DOHH2 (cell line): ENCODE data around the gene FRMPD4.

Experiments
- H3F3A ChIP-seq: fragments of 200-600 bp; sonication (generic), shearing (Covaris generic); 2 replicates; pipeline ENCODE4 v1.6.0; 2016; ENCODE audit warnings: antibody characterized with exemption, mild to moderate bottlenecking; ENCODE audit not compliant: control insufficient read depth, insufficient read depth
- H3K27ac ChIP-seq: fragments of 200-600 bp; sonication (generic); 2 replicates; pipeline ENCODE4 v1.5.1; 2014; ENCODE audit warnings: low read depth, mild to moderate bottlenecking, low read length, moderate library complexity
- H3K27me3 ChIP-seq: fragments of 200-600 bp; sonication (generic); 2 replicates; pipeline ENCODE4 v1.6.1; 2014; ENCODE audit warnings: mild to moderate bottlenecking, low read length, mixed read lengths; ENCODE audit not compliant: control insufficient read depth
- H3K36me3 ChIP-seq: fragments of 200-600 bp; sonication (generic); 2 replicates; pipeline ENCODE4 v1.6.1; 2014; ENCODE audit warnings: mild to moderate bottlenecking, low read length, moderate library complexity, mixed read lengths; ENCODE audit not compliant: control insufficient read depth
- H3K4me1 ChIP-seq: fragments of 200-600 bp; sonication (generic); 2 replicates; pipeline ENCODE4 v1.6.1; 2014; ENCODE audit warnings: mild to moderate bottlenecking, low read length, mixed read lengths; ENCODE audit not compliant: control insufficient read depth
- H3K4me2 ChIP-seq: fragments of 200-600 bp; sonication (generic); 2 replicates; pipeline ENCODE4 v1.6.0; 2014; ENCODE audit warnings: mild to moderate bottlenecking, low read length, moderate library complexity
- H3K4me3 ChIP-seq: fragments of 200-600 bp; sonication (generic); 2 replicates; pipeline ENCODE4 v1.5.1; 2014; ENCODE audit warnings: mild to moderate bottlenecking, low read length, mixed read lengths
- H3K79me2 ChIP-seq: fragments of 200-600 bp; sonication (generic); 2 replicates; pipeline ENCODE4 v1.6.1; 2014; ENCODE audit warnings: mild to moderate bottlenecking, low read length, mixed read lengths; ENCODE audit not compliant: control insufficient read depth
- H3K9me2 ChIP-seq: fragments of 200-600 bp; sonication (generic); replicated peaks from 2 replicates; pipeline ENCODE4 v1.6.1; 2014; ENCODE audit warnings: mild to moderate bottlenecking, low read length, mixed read lengths; ENCODE audit not compliant: control insufficient read depth
- H3K9me3 ChIP-seq: fragments of 200-600 bp; sonication (generic); 2 replicates; pipeline ENCODE4 v1.6.1; 2014; ENCODE audit warnings: antibody characterized with exemption, low read length, mixed read lengths; ENCODE audit not compliant: control insufficient read depth, insufficient read depth
- H4K20me1 ChIP-seq: fragments of 200-600 bp; sonication (generic); 2 replicates; pipeline ENCODE4 v1.6.0; 2014; ENCODE audit warnings: low read depth, mild to moderate bottlenecking, antibody characterized with exemption, low read length, moderate library complexity; ENCODE audit not compliant: control insufficient read depth, insufficient read depth
- EZH2phosphoT487 ChIP-seq: fragments of 200-600 bp; sonication (generic); IDR thresholded peaks from 2 replicates; pipeline ENCODE4 v1.6.1; 2017; ENCODE audit warnings: borderline replicate concordance, mild to moderate bottlenecking, antibody characterized with exemption, low read length, moderate library complexity, mixed read lengths
- TF ChIP-seq, protein P1 (sequence below): fragments of 200-600 bp; sonication (generic); IDR thresholded peaks from one replicate; pipeline ENCODE4 v1.5.1; 2014; ENCODE audit warnings: antibody characterized with exemption, mild to moderate bottlenecking, low read depth, low read length; ENCODE audit not compliant: poor library complexity, severe bottlenecking

FRMPD4 gene

DNA sequence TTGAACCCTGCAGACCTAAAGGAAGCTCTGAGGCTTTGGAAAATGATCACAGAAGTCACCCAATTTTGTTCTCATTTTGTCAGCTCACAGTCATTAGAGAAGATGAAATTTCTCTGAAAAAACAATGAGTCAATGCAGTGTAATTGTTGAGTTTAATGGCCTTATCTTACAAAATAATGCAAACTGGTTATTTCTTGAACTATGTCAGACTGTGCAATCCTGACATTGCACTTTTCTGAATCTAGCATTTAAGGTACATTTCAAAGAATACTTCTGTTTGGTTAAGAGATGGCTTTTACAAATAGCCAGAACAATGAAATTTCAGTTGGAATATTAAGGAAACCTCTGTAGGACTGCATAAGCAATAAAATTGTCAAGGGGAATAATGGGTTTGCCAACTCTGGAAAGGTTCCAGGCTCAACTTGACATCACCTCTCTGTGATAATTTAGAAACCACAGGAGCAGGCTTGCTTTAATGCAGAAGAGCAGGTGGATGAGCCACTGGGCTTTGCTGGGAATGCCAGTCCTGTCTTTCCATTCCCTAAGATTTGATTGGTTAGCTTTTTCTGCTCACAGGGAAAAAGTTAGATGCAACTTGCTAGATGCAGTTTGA lies 222.8 kb downstream of the FRMPD4 start:
- no peaks in the 10 kb centered on the region for H3K9me2 ChIP-seq
- no peak overlapping the region for H3K27ac ChIP-seq
- H3F3A ChIP-seq = no peaks in the 10 kb centered on the region
- H3K79me2 ChIP-seq = no peaks in the 10 kb centered on the region
- H3K4me3 ChIP-seq = no peak overlapping the region
- H3K27me3 ChIP-seq = no peaks in the 10 kb centered on the region
- no peaks in the 10 kb centered on the region for H3K9me3 ChIP-seq
- no peaks in the 10 kb centered on the region for H3K4me1 ChIP-seq
- no peaks in the 10 kb centered on the region for H4K20me1 ChIP-seq
- no peak for TF ChIP-seq EZH2phosphoT487
- TF ChIP-seq, protein P1, sequence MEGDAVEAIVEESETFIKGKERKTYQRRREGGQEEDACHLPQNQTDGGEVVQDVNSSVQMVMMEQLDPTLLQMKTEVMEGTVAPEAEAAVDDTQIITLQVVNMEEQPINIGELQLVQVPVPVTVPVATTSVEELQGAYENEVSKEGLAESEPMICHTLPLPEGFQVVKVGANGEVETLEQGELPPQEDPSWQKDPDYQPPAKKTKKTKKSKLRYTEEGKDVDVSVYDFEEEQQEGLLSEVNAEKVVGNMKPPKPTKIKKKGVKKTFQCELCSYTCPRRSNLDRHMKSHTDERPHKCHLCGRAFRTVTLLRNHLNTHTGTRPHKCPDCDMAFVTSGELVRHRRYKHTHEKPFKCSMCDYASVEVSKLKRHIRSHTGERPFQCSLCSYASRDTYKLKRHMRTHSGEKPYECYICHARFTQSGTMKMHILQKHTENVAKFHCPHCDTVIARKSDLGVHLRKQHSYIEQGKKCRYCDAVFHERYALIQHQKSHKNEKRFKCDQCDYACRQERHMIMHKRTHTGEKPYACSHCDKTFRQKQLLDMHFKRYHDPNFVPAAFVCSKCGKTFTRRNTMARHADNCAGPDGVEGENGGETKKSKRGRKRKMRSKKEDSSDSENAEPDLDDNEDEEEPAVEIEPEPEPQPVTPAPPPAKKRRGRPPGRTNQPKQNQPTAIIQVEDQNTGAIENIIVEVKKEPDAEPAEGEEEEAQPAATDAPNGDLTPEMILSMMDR = no peak
- H3K36me3 ChIP-seq = no peaks in the 10 kb centered on the region
- H3K4me2 ChIP-seq = no peak overlapping the region

DNA sequence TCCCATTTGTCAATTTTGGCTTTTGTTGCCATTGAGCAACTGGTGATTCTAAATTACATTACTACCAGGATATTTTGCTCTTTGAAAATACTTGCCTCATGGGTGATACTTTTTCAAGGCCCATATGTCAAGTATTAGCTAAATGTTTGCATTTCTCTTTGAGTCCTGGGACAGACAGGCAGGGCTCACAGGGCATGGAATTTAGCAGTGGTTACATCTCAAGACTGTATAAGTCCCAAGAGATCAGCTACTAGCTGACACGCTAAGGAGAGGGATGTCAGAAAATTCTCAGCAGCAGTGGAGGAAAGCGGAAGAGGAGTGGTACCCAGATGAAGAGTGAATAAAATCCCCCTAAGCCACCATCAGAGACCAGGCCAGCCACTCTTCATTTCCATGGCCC lies 224.9 kb downstream of the FRMPD4 start:
- TF ChIP-seq EZH2phosphoT487 = no peak
- TF ChIP-seq, protein P1 = no peak
- Histone ChIP-seq H3K4me2 (no peak overlapping the region), H3K4me3 (no peak overlapping the region), H3K27ac (no peak overlapping the region), H3K36me3 (no peaks in the 10 kb centered on the region), H3K27me3 (no peaks in the 10 kb centered on the region), H4K20me1 (no peaks in the 10 kb centered on the region), H3K9me2 (no peaks in the 10 kb centered on the region), H3F3A (no peaks in the 10 kb centered on the region), H3K4me1 (no peaks in the 10 kb centered on the region), H3K9me3 (no peaks in the 10 kb centered on the region), H3K79me2 (no peaks in the 10 kb centered on the region)

DNA sequence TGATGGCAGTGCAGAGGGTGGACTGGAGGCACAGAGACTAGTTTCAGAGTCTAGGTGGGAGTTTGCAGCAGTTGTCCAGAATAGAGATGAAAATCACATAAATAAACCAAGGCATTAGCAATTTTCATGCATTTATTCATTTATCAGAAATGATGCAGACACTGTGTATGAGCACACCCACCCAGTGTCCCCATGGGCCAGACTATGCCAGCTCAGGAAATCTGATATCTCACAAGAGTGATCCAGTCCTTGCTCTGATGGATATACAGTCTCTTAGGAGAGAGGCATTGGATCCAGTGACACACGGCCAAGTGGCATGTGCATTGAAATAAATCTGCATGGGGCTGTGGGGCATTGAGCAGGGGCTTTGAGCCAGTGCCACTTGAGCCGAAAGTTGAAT lies 228.2 kb downstream of the FRMPD4 start:
- Histone ChIP-seq H3K9me2 (no peaks in the 10 kb centered on the region), H3K36me3 (no peaks in the 10 kb centered on the region), H3F3A (no peaks in the 10 kb centered on the region), H3K4me2 (no peak overlapping the region), H3K27me3 (no peaks in the 10 kb centered on the region), H3K4me1 (no peaks in the 10 kb centered on the region), H4K20me1 (no peaks in the 10 kb centered on the region), H3K9me3 (no peaks in the 10 kb centered on the region), H3K79me2 (no peaks in the 10 kb centered on the region), H3K4me3 (no peak overlapping the region), H3K27ac (no peak overlapping the region)
- TF ChIP-seq, protein P1 = no peak
- TF ChIP-seq EZH2phosphoT487 = no peak

DNA sequence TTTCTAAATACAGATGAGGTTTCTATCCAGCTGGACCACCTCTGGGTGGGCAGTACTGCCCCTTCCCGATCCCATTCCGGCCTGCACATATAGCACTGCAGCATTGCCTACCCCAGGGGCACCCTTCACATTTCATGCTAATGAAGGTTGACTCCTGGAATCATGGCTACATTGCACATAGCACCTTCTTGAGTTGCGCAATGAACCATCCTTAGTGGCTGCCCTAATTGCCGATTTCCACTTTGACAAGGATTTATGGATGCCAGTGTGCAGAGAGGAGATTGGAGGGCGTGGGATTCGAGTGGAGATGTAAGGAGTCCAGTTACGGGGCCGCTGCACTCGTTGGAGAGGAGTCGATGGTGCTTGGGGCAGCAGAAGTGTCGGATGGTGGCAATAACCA lies 229.0 kb downstream of the FRMPD4 start:
- H3K4me2 ChIP-seq = no peak overlapping the region
- no peaks in the 10 kb centered on the region for H4K20me1 ChIP-seq
- no peaks in the 10 kb centered on the region for H3K9me3 ChIP-seq
- no peaks in the 10 kb centered on the region for H3K27me3 ChIP-seq
- H3K4me3 ChIP-seq = no peak overlapping the region
- no peaks in the 10 kb centered on the region for H3F3A ChIP-seq
- H3K4me1 ChIP-seq = no peaks in the 10 kb centered on the region
- no peak for TF ChIP-seq EZH2phosphoT487
- no peaks in the 10 kb centered on the region for H3K9me2 ChIP-seq
- H3K27ac ChIP-seq = no peak overlapping the region
- no peaks in the 10 kb centered on the region for H3K79me2 ChIP-seq
- no peaks in the 10 kb centered on the region for H3K36me3 ChIP-seq
